ENCODE data around the gene PLEKHH2.

The PLEKHH2 gene

DNA sequence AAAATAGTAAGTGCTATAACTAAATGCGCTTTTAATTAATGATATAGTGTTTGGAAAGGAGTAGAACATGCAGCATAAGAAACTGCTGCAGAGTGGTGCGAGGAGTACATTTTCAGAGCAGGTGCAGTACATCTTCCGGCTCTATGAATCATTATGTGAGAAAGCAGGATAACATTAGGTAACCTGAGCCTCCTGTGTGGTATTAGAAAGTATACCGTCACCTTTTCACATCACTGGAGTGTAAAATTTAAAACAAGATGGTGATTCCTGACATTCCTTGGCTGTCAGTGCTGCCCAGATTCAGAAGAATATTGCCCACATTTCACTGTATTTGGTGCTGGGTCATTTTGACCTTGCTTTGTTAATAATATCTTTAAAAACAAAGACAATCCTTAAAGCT is 128.9 kb downstream of the PLEKHH2 start:
- no peak for DNase-seq

DNA sequence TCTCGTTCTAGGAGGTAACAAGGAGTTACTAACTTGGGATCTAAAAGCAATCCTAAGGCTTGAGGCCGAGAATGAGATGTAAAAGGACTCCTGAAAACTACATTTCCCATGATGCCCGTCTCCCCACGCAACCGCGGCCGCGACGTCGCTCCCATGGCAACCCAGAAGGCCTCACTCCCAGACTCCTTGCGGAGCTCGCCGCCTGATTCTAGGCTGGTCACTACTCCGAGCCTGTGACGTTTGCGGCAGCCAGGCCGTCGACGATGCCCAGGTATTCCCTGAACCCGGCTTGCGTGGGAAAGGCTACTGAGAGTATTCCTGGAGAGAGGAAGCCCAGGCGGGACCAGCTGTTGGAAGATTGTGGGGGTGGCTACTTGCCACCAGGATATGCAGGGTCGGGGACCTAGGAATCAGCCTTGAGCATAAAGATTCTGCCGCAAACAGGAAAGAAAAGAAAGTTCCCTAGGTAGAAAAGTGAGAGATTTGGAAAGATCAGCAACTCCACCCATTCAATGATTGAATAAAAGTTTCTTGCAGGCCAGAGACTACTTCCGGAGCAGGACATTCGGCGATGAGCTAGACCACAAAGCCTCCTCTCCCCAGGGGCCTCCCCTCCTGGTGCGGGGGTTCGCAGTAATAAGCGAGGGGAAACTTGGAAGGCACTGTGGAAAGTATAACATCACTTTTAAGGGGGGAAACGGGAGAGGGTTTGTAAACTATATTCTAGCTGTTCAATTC is 137.0 kb downstream of the PLEKHH2 start, which contains the start of gene DYNC2LI1:
Gene DYNC2LI1 (plus strand): TSS at position 164 of the 738 bp plus-strand sequence. CDS start 100 bp downstream, at position 264.
- peak; percentile 83 to 88 for DNase-seq

DNA sequence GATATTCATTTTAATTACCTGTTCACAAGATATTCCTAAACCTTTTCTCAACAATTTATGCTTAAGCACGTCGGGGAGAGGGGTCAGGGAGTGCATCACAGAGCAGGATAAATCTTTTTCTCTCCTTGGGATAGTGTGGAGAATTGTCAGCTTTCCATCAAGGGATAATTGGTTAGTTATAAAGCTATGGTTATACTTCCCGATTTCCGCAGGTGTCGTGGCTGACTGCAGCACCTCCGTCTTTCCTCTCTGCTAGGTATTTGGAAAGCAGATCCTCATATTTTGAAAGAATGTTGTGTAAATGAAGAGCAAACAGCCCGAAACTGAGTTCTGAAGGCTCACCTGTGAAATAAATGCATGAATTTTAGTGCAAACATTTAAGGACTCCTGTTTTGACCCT is 137.6 kb downstream of the PLEKHH2 start:
- DNase-seq: no peak

DNA sequence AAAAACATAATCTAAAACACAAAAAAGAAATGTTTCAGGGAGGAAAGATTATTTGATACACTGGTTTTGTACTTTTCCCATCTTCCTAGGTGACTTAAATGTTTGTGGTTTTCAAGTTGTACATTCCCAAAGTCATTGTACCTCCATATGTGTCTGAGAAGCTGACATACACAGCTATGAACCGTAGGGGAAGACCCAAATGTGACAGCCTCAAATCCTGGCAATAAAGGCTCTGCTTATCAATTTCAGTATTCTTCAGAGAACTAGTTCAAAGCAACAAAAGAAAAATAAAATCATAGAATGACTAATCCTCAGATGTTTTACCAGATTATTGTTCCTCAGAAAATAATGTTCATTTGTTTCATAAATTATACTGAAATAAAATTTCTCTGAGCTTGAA is 139.3 kb downstream of the PLEKHH2 start:
- no peak for DNase-seq

DNA sequence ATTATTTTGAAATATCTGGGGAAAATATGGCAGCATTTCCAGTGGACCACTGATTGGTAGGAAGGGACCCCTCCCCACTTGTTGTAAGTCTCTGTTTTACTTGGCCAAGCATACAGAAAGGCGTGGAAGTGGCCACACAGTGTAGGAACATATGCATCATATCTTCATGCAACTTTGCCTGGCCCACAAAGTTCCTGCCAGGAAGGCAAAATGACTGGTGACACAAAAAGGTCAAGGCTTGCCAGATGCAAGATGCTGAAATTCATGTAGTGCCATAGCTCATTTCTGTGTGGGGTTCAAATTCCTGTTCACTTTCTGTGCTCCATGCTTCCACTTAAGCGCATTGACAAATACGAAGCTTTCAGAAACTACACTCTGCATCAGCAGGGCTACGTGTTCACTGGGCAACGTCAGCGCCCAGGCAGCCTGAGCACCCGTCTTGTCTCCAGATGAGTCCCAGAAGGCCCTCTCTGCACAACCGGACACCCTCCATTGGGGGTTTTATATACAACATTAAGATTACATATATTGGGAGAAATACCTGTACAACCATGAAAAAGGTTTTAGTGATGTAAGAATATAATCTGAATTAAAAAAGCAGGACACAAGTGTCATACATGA is 140.4 kb downstream of the PLEKHH2 start:
- DNase-seq: peak in 1 of 2 donors; percentile 20

DNA sequence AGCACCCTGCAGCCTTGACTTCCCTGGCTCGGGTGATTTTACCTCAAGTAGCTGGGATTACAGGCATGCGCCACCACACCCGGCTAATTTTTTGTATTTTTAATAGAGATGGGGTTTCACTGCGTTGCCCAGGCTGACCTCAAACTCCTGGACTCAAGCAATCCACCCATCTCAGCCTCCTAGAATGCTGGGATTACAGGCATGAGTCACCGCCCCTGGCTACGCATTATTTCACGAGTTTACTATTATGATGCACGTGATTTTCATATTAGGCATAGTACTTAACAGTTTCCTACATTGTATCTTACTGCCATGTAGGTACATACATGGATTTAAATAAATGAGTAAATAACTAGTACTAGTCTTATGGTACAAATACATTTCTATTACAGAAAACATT is 141.2 kb downstream of the PLEKHH2 start:
- no peak for DNase-seq

DNA sequence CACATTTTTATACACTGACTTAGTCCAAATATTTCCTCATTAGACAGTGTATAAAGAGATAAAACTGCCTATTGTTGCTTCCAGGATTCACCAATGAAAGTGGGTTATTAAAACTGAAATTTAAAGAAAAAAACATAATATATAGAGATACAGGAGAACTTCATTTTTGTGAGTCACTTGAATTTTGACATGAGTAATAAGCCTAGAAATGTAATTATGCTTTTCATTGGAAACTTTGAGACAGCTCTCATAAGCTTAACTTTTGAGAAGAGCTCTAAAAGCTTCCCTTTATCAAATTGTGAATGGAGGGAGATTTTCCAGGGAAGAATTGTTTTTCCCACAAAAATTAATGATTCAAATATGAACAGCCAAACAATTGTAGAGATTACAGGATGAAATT is 150.8 kb downstream of the PLEKHH2 start:
- no peak for DNase-seq

DNA sequence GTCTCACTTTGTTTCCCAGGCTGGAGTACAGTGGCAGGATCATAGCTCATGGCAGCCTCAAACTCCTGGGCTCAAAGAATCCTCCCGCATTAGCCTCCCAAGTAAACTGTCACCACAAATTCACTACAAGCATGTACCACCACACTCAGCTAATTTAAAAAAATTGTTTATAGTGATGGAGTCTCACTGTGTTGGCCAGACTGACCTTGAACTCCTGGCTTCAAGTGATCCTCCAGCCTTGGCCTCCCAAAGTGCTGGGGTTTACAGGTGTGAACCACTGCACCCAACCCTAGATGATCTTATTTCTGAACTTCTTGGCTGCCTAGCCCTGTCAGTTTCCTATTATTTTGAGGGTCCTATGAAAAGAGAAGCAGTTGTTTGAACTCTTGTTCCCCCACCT is 151.6 kb downstream of the PLEKHH2 start:
- DNase-seq: no peak

DNA sequence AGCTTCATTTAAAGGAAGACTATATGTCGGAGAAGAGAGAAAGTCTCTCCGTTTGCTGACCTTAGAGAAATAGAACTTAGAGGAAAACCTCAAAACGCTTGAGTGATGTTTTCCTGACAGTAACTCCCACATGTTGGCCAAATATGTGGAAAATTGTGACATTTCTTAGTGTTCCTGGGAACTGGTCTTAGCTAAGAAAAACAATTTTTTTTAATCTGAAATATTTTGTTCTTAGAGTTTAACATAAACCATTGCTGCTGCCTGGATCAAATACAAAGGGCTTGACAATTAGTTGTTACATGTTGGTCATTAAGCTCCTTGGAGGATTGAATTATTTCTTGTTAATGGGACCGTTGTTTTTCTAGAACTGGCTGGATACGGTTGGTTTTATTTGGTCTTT is 153.1 kb downstream of the PLEKHH2 start:
- DNase-seq: no peak

DNA sequence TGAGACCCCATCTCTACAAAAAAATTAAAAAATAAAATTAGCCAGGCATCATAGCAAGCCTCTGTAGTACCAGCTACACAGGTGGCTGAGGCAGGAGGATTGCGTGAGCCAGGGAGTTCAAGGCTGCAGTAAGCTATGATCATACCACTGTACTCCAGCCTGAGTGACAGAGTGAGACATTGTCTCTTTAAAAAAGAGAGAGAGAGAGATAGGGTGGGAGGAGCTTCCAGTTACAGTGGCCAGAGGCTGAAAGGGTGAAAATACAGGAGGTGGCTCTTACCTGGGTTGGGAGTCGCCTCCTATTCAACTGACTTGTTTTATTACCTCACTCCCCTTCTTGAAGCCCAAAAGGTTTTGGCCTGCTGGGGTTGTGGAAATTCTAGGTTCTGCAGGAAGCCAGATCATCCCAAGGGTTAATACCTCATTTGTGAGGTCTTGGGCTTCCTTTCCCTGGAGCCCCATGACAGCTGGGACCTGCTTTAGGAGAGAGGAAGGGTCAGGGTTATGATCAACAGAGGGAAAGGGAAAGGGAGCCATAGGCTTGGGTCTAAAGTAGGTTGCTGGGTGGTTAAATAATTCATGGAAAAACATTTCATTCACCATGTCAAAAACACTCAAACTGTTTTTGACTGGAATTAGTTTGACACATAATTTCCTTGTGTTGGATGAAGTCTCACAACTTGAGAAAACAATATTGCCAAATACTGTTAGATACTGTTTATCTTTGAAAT is 154.1 kb downstream of the PLEKHH2 start:
- DNase-seq: no peak

DNA sequence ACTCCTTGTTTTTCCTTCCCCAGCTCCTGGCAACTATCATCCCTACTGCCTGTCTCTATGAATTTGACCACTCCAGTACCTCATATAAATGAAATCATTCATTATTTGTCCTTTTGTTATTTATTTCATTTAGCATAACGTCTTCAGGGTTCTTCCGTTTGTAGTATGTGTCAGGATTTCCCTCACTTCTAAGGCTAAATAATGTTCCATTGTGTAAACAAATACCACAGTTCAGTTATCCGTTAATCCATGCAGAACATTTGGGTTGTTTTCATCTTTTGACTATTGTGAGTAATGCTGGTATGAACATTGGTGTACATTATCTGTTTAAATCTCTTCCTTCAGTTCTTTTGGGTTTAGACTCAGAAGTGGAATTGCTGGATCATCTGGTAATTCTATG is 155.6 kb downstream of the PLEKHH2 start:
- DNase-seq: no peak

DNA sequence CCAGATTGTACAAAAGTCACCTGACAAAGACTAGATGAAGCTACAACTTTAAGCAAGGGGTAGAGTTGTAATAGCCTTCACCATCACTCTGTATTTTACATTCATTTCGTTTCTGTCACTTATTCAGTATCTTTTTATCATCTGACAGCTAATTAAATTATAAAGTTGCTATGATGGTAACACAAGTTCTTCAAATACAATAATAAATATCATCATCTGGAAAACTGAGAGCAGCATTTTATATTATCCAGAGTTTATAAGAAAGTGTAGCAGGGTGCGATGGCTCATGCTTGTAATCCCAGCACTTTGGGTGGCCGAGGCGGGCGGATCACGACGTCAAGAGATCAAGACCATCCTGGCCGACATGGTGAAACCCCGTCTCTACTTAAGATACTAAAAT is 157.9 kb downstream of the PLEKHH2 start:
- DNase-seq: no peak

DNA sequence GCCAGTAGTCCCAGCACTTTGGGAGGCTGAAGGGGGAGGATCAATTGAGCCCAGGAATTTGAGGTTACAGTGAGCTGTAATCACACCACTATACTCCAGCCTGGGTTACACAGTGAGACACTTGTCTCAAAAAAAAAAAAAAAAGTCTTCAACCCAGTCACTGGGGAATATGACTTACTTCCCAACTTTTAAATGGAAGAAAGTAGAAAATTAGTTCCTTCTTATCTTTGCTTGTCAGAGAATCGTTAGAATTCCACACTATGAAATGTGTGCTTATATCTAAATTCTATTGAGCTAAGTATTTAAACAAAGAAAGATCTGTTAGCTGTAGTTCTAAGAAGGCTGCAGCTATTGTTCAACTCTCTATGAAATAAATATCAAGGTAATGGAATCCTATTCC is 159.1 kb downstream of the PLEKHH2 start:
- no peak for DNase-seq

DNA sequence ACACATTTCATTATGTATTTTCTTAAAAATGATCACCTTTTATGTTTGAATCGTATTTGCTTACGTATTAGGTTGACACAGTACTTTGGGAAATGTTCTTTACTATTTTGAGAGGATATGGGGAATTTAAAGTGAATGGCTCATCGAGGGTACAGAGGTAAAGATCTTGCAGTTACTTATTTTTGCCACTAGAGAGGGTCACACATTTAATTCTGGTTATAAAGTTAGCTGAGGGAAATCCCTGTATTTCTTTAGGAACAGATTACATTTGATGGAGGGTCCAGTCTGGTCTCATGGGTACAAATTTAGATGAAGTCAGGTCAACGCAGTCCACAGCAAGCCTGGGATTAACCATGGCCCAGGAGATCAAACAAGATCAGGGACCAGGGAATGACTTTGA is 161.2 kb downstream of the PLEKHH2 start:
- no peak for DNase-seq

DNA sequence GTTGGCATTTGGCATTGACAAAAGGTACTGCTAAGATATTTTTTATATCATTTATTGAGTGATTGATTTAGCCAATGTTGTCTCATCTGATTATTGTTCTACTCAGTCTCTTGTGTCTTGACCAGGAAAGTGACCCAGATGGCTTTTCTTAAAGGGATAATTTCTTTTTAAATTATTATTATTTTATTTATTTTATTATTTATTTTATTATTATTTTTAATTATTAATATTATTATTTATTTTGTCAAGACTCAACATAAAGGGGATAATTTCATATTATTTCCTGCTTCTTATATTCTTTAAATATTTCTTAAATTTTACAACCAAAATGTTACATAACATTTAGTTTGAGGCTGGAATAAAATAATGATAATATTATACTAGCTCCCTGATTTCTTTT is 163.8 kb downstream of the PLEKHH2 start:
- DNase-seq: no peak

DNA sequence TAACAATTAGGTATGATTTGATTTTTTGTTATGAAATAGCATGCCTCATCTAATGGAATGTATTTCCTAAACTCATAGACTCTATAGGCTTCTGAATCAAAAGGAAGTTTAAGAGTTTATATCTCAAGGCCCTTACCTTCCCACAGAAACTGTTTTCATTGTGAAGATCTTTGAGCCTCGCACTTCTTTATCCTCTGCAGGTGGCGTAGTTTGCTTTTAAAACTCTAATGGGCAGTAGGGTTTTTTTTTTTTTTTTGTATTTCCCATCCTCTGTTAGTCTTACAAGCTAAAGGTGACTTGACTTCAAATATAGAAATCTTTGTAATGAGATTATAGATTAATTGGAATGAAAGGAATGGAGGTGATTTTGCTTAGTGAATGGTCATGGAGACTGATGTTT is 165.1 kb downstream of the PLEKHH2 start:
- no peak for DNase-seq

DNA sequence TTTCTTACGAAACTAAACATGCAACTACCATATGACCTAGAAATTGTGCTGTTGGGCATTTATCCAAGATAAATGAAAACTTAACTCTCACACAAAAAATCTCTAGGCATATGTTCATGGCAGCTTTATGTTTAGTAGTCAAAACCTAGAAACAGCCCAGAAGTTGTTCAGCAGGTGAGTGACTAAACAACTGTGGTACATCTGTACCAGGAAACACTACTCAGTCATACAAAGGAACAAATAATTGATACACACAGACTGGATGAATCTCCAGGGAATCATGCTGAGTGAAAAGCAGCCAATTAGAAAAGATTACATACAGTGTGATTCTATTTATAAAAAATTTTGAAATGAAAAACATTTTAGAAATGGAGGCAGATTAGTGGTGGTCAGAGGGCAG is 166.1 kb downstream of the PLEKHH2 start:
- DNase-seq: no peak

DNA sequence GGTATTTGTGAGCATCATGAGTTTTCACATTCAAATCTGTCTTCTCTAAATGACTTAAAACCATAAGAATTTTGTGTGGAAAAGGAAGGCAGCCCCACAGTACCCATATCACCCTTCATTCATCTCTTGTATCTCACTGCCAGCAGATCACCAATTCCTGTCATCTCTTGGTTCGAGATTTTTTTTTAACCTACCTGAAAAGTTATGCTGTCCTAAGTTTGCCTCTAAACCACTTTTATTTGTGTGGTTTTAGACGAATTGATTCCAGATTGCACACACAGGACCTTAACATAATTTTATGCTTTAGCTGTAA is 169.6 kb downstream of the PLEKHH2 start:
- no peak for DNase-seq

DNA sequence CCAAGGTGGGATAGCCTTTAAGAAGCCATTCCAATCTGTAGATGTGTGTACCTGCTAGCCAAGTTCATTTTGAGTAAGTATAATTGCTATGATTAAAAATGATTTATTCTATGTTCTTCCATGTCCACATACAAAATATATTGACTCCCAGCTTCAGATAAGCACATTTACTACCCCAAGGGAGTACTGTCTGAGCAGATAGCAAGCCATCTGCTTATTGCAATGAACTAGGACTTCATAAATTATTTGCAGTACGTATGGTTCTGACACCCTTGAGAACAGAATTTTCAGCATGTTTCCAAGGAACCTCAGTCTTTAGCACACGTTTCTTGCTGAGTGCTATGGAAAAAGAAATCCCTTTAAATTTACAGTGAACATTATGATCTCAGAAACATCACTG is 173.4 kb downstream of the PLEKHH2 start:
- DNase-seq: no peak

DNA sequence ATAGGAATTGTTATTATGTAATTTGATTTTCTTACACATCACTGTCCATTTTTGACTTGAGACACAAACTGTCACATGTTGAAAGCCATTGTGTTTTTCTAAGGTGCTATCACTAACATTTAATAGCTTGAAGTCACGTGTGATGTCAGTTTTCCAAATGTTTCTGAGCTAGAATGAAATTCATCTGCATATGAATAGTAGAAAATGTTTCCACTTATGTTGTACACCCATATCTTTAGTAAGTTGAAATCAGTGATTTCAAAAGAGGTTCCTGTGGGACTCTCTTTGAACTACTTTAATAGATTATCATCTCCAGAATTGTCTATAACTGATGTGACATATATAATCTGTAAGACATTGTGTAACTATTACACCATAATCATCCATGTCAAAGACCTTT is 173.8 kb downstream of the PLEKHH2 start:
- no peak for DNase-seq

DNA sequence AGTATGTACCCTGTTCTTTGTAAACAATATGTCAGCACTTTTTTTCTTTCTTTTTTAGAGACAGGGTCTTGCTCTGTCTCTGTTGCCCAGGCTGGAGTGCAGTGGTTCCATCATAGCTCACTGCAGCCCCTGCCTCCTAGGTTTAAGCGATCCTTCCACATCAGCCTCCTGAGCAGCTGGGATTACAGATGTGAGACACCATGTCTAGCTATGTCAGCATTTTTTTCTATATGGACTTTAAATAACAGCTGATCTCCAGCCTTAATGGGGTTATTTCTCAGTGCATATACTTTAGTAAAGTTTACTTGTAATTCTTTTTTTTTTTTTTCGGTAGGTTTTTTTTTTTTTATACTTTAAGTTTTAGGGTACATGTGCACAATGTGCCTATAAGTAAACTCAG is 174.9 kb downstream of the PLEKHH2 start:
- no peak for DNase-seq

DNA sequence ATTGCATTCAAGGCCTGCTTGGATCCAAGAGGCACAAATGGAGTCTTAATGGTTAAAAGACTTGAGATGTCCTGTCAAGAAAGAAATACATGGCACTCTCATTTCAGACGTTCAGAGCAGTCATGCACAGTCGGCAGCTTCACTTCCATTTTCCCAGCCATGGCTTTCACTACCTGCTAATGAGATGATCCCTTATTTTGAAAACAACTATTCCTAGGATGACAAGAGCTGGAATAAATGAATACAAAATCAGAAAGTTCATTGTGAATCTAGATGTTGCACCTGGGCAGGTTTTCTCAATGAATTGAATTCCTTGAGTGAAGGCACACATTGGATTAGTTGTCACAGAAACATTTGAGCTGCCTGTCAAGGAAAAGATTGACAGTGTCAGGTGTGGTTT is 175.9 kb downstream of the PLEKHH2 start:
- DNase-seq: no peak

DNA sequence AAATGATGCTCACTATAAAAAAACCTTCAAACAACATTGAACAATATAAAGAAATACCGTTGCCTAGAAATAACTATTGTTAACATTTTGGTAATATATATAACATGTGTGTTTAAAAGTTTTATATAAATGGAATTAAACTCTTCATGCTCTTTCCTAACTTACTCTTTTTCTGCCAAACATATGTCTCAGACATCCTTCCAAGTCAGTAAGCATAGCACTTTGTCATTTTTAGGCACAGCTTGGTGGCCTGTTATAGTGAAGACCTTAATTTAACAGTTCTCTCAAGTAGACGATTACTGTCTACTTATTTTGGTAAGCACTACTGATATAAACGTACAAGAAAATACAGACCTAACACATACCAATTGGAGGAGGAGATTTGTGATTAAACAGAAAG is 177.7 kb downstream of the PLEKHH2 start:
- no peak for DNase-seq

Measured in stimulated activated CD4-positive, alpha-beta T cell treated with anti-CD3 and anti-CD28 coated beads, Interleukin-2, amount 100 ng/mL, for 24 hours (primary cell).